Measurements from ENCODE around the gene SEPTIN10. TPM values are rescaled to one million over a fixed set of nuclear protein-coding genes. Genes with fewer than 3 reads are reported as not detected.

SEPTIN10 gene
- total and polyA plus RNA-seq, 2 donors (not counting 1 experiment from before 2014, with no cell fraction given), result 0.28 TPM; not detected in 1

GRCh38 chr2:109519513-109519912 is 94.3 kb downstream of the SEPTIN10 start:
- no peak for ATAC-seq (ENCODE audit: low read depth)
- intact Hi-C loops (cut with micrococcal nuclease), result no loop called here

More at GRCh38 chr2:109519513-109519912, 94.3 kb downstream of the SEPTIN10 start:
- no peaks in the 10 kb centered on the region for H3K36me3 ChIP-seq (replicated peaks in 1 of 2; ENCODE audit: control extremely low read depth in 1 of 2, control insufficient read depth in 1 of 2, extremely low read depth in 1 of 2, insufficient read depth in 2 of 2, low read length in 1 of 2)
- H3K27ac ChIP-seq (ENCODE audit: low read length in 2 of 2), result no peak overlapping the region
- no peaks in the 10 kb centered on the region for H3K4me1 ChIP-seq (ENCODE audit: control insufficient read depth in 2 of 2, insufficient read depth in 2 of 2, low read length in 2 of 2)
- POLR2A ChIA-PET, result no interaction called here
- TF ChIP-seq EZH2 (IDR thresholded peaks at IDR 0.05; ENCODE audit: borderline replicate concordance, insufficient read depth, low read depth, low read length, poor library complexity, severe bottlenecking), result no peak
- no peak for TF ChIP-seq CTCF (IDR thresholded peaks at IDR 0.05)
- H3K4me3 Mint-ChIP-seq, result no peak overlapping the region
- no peak overlapping the region for H3K27ac Mint-ChIP-seq
- no peaks in the 10 kb centered on the region for H3K9me3 Mint-ChIP-seq (ENCODE audit: insufficient read depth)
- H3K9ac ChIP-seq (ENCODE audit: low read length), result no peak overlapping the region
- H3K4me2 ChIP-seq (replicated peaks; ENCODE audit: low read depth, low read length, poor library complexity, severe bottlenecking), result no peak overlapping the region
- no peak overlapping the region for H3K4me3 ChIP-seq (ENCODE audit: control extremely low read depth in 1 of 5, extremely low read depth in 1 of 5, insufficient read depth in 1 of 5, low read depth in 2 of 5, low read length in 4 of 5)
- H4K20me1 ChIP-seq (ENCODE audit: control insufficient read depth, insufficient read depth, low read length, poor library complexity, severe bottlenecking), result no peaks in the 10 kb centered on the region
- no peaks in the 10 kb centered on the region for H3K27me3 ChIP-seq (replicated peaks in 1 of 4; ENCODE audit: control extremely low read depth in 1 of 4, control insufficient read depth in 3 of 4, insufficient read depth in 4 of 4, low read length in 3 of 4)
- WGBS (ENCODE audit: insufficient coverage), result 74% methylated on average over 3 of the region's 4 CpGs
- H3K27me3 Mint-ChIP-seq, result no peaks in the 10 kb centered on the region
- no peaks in the 10 kb centered on the region for H3K9me3 ChIP-seq (ENCODE audit: control extremely low read depth in 1 of 3, control insufficient read depth in 2 of 3, insufficient read depth in 1 of 3, low read length in 2 of 3)
- H2AFZ ChIP-seq (ENCODE audit: insufficient read depth, low read depth, low read length, poor library complexity, severe bottlenecking), result no peak overlapping the region
- CTCF ChIA-PET, result no interaction called here
- no peaks in the 10 kb centered on the region for H3K4me1 Mint-ChIP-seq
- no peaks in the 10 kb centered on the region for H3K79me2 ChIP-seq (ENCODE audit: control insufficient read depth, insufficient read depth, low read length)
- no peak for DNase-seq
